NCI-H1417 treated with DMSO at 0.1 percent for 48 hours (cell line): ENCODE data around the gene PCDH19.
"Not testable (repeated sequence)": the region's sequence is repeated elsewhere in the genome, so short reads cannot be mapped to it uniquely, and the experiment has no call there.

Experiments used
- DNase-seq: peaks from one replicate; lab custom pipeline; 2025; lab: John Stamatoyannopoulos, UW

PCDH19 gene

GRCh38 chrX:100409610-100410590 lies at the start of gene PCDH19:
Gene PCDH19, minus strand, starts transcription at chrX:100410273. Its CDS starts 1,676 bp downstream, at chrX:100408597.
- no peak for DNase-seq

GRCh38 chrX:100449696-100450608 lies 39.9 kb upstream of the PCDH19 start:
- no peak for DNase-seq

GRCh38 chrX:100447655-100448397 lies 37.8 kb upstream of the PCDH19 start:
- DNase-seq, result no peak

- DNase-seq, result no peak
Measured at GRCh38 chrX:100445593-100445992, 35.5 kb upstream of the PCDH19 start.

GRCh38 chrX:100441321-100441720 lies 31.2 kb upstream of the PCDH19 start:
- DNase-seq, result not testable (repeated sequence)

GRCh38 chrX:100440006-100440405 lies 29.9 kb upstream of the PCDH19 start:
- DNase-seq, result no peak

- no peak for DNase-seq
Measured at GRCh38 chrX:100435726-100436125, 25.7 kb upstream of the PCDH19 start.

- no peak for DNase-seq
Measured at GRCh38 chrX:100424012-100424411, 13.9 kb upstream of the PCDH19 start.

- DNase-seq, result no peak
Measured at GRCh38 chrX:100418556-100418955, 8.5 kb upstream of the PCDH19 start.

- no peak for DNase-seq
Measured at GRCh38 chrX:100417681-100418080, 7.6 kb upstream of the PCDH19 start.

GRCh38 chrX:100413229-100413628 lies 3.2 kb upstream of the PCDH19 start:
- DNase-seq, result no peak

- DNase-seq, result no peak
Measured at GRCh38 chrX:100411802-100412715, 2.0 kb upstream of the PCDH19 start.

- no peak for DNase-seq
Measured at GRCh38 chrX:100410901-100411801, 1.1 kb upstream of the PCDH19 start.

GRCh38 chrX:100408713-100409609 lies 1.1 kb downstream of the PCDH19 start:
- no peak for DNase-seq

GRCh38 chrX:100407784-100408712 lies 2.0 kb downstream of the PCDH19 start:
- DNase-seq, result no peak

GRCh38 chrX:100407147-100407783 lies 2.8 kb downstream of the PCDH19 start:
- no peak for DNase-seq

GRCh38 chrX:100405424-100405823 lies 4.6 kb downstream of the PCDH19 start:
- DNase-seq, result no peak
